ENCODE data around the gene DGCR6.
"Not testable (repeated sequence)": the region's sequence is repeated elsewhere in the genome, so short reads cannot be mapped to it uniquely, and the experiment has no call there.

- TF ChIP-seq POLR2AphosphoS5, CTCF, POLR2A, EP300 (IDR thresholded peaks at IDR 0.05): not testable (repeated sequence)
Measured at GRCh38 chr22:18953128-18953527, 47.0 kb downstream of the DGCR6 start.
